Heart left ventricle (tissue), 13 donors: ENCODE results near the gene NCSTN.

Source experiments
- CTCF ChIP-seq, 12 donors: fragments of 200-600 bp; sonication (generic) in 4 of 12; IDR thresholded peaks; one replicate each; pipeline versions ENCODE4 v1.5.0 to v1.8.0; 2018 to 2022; ENCODE audit warnings: antibody characterized with exemption in 12 of 12, mild to moderate bottlenecking in 5 of 12
- POLR2A ChIP-seq, 2 donors: fragments of 450-650 bp; IDR thresholded peaks; one replicate each; pipeline ENCODE4 v1.6.1; 2017; ENCODE audit warnings: antibody characterized with exemption in 2 of 2, mild to moderate bottlenecking in 2 of 2, moderate library complexity in 2 of 2
- donor health status: ischemic (EF 13 %, LVEDD 7.1; RV severe dilation, severe dysfunction).
- donor health status: DM: no; HTN: yes; CAD: no.
- donor health status: DM: no; HTN: no; CAD: no.
- donor health status: ischemic (EF 25% LVEDD 6.9; RV normal size, moderate dysfunction).
- donor health status: ischemic (EF 25% LVEDD 5.7; RV mildly dilated, moderate dysfunction).
- donor health status: ischemic (EF 35%, LVEDD 5.7; RV mildly dilated, moderate dysfunction).
- donor health status: nonischemic (EF 11% LVEDD 7.7; RV severe dilation, severe dysfunction).
- donor health status: DM: yes; HTN: yes; CAD: no.
- donor health status: PGD.
- donor health status: ischemic (EF 29% LVEDD 5.4; RV normal size, mild dysfunction).
- donor health status: nonischemic (EF 23%, LVEDD 6.1; RV moderate dilation, normal function).

- TF ChIP-seq CTCF (IDR thresholded peaks at IDR 0.05) (no peak), POLR2A (IDR thresholded peaks at IDR 0.05) (no peak)
Observed at GRCh38 chr1:160296036-160296435, 47.1 kb upstream of the NCSTN start.
